GM19463 (cell line): Measurements from ENCODE around the gene DOCK9.

Source experiments
- ATAC-seq: cut with Tn5 transposase; IDR thresholded peaks from one replicate; pipeline ENCODE4 v1.9.1; 2021; ENCODE audit warnings: mild to moderate bottlenecking, moderate library complexity; ENCODE audit not compliant: unreplicated experiment

The DOCK9 gene

DNA sequence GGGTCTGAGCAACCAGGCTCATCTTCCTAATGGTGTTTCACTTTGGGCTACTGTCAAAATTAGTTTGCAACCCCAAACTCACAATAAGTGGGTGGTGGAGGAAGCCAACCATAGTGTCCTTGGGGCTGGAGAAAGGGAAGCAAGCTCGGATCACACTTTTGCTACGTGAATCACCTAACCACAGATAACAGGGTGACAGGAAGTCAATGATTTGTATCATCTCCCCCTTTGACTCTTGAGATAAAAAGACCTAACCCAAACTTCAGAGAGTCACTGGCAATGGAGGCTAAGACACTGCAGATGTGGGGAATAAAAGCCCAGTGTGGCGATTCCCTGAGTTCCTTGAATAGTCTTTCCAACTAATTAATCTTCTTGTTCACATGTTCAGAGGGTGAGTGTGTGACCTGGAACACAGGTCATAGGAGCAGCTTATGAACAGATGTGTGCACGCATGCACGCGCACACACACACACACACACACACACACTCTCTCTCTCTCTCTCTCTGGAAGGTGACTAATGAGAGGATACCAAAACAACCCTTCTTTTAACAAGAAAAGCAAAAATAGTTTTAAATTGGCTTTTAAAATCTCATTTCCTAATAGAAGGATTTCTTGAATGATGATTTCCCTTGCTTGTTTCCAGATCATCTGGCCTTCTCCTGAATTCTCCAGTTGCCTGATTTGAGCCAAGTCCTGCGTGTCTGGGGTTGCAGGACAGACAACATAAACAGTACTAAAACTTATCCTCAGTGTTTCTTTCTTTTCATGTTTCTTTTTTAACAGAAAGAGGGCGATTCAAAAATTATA lies 21.2 kb upstream of the DOCK9 start:
- no peak for ATAC-seq

- no peak for ATAC-seq
Observed at GRCh38 chr13:98997738-98998641, 20.1 kb upstream of the DOCK9 start.

- no peak for ATAC-seq
Observed at GRCh38 chr13:98997011-98997730, 19.3 kb upstream of the DOCK9 start.

- ATAC-seq: no peak
Observed at GRCh38 chr13:98996046-98996445, 18.2 kb upstream of the DOCK9 start.

GRCh38 chr13:98994896-98995295 lies 17.0 kb upstream of the DOCK9 start:
- ATAC-seq: no peak

DNA sequence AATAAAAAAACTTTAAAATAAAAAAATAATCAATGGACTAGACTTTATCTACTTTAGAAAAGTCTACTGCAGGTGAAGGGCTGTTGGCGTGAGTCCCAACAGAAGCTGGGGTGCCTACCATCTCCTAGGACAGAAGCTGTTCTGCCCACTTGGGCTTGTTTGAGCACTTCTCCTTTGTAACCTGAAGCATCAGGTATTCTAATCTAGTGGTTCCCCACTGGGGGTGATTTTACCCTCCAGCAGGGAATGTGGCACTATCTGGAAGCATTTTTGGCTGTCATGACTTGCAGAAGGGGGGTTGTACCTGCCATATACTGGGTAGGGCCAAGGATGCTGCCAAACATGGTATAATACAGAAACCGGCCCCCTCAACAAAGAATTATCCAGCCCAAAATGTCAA lies 16.2 kb upstream of the DOCK9 start:
- ATAC-seq: no peak

- no peak for ATAC-seq
Observed at GRCh38 chr13:98992355-98992754, 14.5 kb upstream of the DOCK9 start.

DNA sequence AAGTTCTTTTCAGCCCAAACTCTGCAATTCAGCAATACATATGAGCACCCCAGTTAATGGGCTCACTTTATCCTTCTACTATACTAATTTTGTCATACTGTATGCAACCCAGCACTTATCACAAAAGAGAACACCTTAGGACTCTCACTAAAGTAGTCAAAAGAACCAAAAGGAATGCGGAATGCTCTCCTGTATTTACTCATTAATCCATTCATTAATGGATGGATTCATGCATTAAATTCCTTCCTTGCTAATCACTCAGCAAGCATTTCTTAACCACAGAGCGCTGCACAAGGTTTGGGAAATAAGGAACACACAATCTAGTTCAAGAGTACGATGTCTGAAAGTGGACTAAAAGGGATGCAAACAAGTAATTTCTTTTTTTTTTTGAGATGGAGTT lies 12.8 kb upstream of the DOCK9 start:
- ATAC-seq: no peak

DNA sequence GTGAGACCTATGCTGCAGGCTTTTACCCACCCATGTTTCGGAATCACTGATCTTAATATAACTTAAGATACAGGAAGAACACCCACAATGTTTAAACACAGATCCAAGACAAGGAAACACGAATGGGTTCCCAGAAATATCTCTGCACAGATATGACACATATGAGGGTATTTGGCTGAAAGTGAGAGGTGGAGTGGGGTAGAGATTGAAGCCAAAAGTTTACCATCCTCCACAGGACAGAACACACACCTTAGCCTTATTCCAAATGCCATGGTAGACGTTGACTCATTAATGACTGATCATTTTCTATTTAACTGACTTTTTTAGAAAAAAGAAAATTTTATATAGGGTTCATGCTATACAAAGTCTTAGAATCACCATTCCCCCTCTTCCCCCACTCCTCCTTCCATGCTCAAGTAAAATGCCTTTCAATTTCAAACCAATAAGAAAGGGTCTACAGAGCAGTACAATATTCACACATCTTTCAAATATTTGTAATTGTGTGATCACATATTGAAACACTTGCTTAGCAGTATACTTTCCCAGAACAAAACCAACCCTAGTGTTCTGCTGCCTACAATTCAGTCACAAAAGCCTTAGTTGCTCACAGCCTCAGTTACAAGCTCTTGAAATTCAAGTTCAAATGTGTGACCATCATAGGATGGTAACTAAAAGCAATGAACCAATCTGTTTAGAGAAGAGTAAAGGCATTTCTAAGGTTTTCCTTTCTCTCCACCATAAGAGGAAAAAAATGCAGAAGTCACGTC lies 11.8 kb upstream of the DOCK9 start:
- ATAC-seq: no peak

GRCh38 chr13:98988780-98989179 lies 10.9 kb upstream of the DOCK9 start:
- ATAC-seq: no peak

DNA sequence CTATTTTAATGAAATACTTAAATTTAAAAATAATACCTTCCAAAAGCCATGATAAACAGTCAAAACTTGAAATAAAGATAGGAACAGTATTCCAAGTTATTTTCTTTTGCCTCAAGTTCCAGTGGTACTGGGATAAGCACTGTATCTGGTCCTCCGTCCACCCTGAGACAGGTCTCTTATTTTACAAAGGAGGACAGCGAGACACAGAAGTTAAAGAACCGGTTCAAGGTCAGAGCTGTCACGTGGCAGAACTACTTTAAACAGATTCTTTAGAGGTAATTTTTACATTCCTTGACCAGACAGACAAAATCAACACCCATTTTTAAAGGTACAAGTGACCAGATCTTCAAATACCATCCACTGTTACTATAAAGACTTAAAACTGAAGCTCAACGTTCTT lies 10.4 kb upstream of the DOCK9 start:
- ATAC-seq: no peak

- no peak for ATAC-seq
Observed at GRCh38 chr13:98987275-98987674, 9.4 kb upstream of the DOCK9 start.

- no peak for ATAC-seq
Observed at GRCh38 chr13:98986226-98986846, 8.5 kb upstream of the DOCK9 start.

- no peak for ATAC-seq
Observed at GRCh38 chr13:98985591-98985990, 7.7 kb upstream of the DOCK9 start.

- ATAC-seq: no peak
Observed at GRCh38 chr13:98984983-98985382, 7.1 kb upstream of the DOCK9 start.

DNA sequence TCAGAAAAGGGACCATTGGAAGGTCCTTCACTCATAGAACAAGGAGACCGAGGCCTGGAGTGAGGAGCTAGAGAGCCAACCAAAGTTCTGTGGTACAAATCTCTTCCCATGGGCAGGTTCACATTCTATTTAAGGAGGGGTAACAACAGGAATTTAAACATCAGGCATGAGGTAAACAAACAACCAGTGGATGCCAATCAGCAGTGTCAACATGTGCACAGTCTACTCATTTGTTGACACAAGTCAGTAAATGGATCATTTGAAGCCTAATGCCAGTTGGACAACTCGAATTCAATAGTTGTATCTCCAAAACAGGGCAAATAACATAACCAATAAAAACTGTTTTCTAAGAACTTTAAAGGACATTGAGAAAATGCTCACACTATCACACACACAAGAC lies 6.3 kb upstream of the DOCK9 start:
- ATAC-seq: no peak

GRCh38 chr13:98983182-98983581 lies 5.3 kb upstream of the DOCK9 start:
- ATAC-seq: no peak

DNA sequence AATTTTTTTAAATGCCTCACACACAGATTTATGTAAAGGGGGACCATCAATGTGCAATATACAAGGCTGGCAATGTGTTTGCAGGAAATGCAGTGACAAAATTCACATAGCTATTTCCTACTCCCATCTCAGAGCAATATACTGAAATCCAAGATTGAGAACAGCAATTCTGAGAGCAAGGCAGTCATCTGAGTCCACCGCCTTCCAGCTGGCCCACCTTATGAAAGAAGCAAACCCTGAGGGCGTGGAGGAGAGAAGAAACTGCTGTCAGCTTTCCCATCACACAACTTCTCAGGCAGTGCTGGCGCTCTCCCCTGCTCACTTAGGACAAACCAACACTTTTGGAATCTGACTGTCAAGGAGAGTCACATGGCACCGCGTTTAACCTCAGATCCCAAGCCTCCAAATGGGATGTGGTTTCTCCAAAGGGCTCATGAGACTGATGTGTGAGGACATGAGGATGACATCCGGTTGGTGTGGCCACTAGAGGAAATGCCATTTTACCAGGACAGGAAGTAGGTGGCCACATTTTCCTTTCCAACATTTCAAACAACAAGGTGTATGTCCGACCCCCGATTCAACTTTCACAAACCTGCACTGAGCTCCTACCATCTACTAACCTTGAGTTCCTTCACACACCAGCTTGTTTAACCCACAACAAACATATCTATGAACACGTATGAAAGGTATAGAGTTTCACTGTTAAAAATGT lies 3.7 kb upstream of the DOCK9 start:
- ATAC-seq: no peak

DNA sequence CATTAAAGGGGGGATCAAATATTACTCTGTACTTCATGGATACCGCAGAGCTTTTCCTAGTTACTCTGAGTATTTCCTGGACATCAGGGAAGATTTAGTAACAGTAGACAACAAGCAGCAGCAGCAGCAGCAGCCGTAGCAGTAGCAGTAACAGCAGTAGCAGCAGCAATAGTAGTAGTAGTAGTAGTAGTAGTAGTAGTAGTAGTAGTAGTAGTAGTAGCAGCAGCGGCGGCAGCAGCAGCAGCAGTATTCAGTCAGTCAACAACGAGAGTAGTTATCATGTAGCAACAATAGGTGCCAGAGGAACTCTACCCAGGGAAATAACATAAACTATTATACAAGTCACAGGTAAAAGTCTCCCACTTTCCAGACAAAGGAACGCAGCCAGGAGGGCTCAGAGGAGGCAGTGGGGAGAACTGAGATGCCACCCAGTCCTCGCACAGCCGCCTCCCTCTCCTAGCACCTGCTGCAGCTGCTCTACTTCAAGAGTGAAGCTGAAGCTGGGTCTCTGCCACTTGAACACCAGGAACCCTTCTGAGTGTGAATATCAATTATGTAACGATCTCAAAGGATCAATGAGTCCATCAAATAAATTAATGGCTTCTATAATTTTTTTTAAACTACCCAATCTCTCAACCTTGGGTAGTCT lies 1.3 kb upstream of the DOCK9 start:
- no peak for ATAC-seq
